B cell (primary cell): Measurements from ENCODE around the gene MARF1. TPM values are rescaled to one million over a fixed set of nuclear protein-coding genes. Genes with fewer than 3 reads are reported as not detected.

Experiments used
- ATAC-seq: fragments of 200-7000 bp; cut with Tn5 transposase; one replicate; pipeline ENCODE4 v1.10.0; 2021; ENCODE audit warnings: low read depth, mild to moderate bottlenecking, moderate number of reproducible peaks, moderate library complexity
- CTCF ChIA-PET: fragments of 350-600 bp; sonication (Branson Sonifier 250); formaldehyde crosslinking; loops from one replicate; lab custom pipeline; 2021; ENCODE audit warnings: antibody characterized with exemption, inconsistent platforms; lab: Charles Lee
- POLR2A ChIA-PET: fragments of 350-600 bp; sonication (Branson Sonifier 250); formaldehyde crosslinking; loops from one replicate; lab custom pipeline; 2021; ENCODE audit warnings: antibody characterized with exemption; lab: Charles Lee
- DNase-seq: peaks from one replicate; pipeline ENCODE4 v3.0.0; 2013
- H2AFZ ChIP-seq: 2 replicates; pipeline ENCODE4 v1.6.1; 2012; ENCODE audit warnings: mild to moderate bottlenecking, low read depth, low read length; ENCODE audit not compliant: insufficient read depth, poor library complexity, severe bottlenecking
- H3K27ac ChIP-seq, 2 donors: 1 replicate in 1 of 2; 2 replicates in 1 of 2; pipeline ENCODE4 v1.5.1; 2012 to 2013; ENCODE audit warnings: low read length in 2 of 2, mild to moderate bottlenecking in 2 of 2, moderate library complexity in 1 of 2
- H3K27me3 ChIP-seq, 4 experiments: fragments of 200-600 bp in 1 of 4; sonication (generic) in 1 of 4; replicated peaks in 1 of 4; 1 replicate in 2 of 4; 2 replicates in 2 of 4; pipeline versions ENCODE4 v1.6.1 to v1.7.0; 2013 to 2016; ENCODE audit warnings: low read length in 3 of 4, mild to moderate bottlenecking in 2 of 4, mixed read lengths in 1 of 4, moderate library complexity in 1 of 4; ENCODE audit not compliant: insufficient read depth in 4 of 4, control insufficient read depth in 3 of 4; ENCODE audit errors: control extremely low read depth in 1 of 4
- H3K36me3 ChIP-seq, 2 experiments: replicated peaks in 1 of 2; 1 replicate in 1 of 2; 2 replicates in 1 of 2; pipeline versions ENCODE4 v1.6.1 to v1.7.1; 2013; ENCODE audit warnings: low read length in 1 of 2; ENCODE audit not compliant: insufficient read depth in 2 of 2, control insufficient read depth in 1 of 2; ENCODE audit errors: control extremely low read depth in 1 of 2, extremely low read depth in 1 of 2
- H3K4me1 ChIP-seq, 2 donors: fragments of 200-600 bp in 1 of 2; sonication (generic) in 1 of 2; 1 replicate in 1 of 2; 2 replicates in 1 of 2; pipeline versions ENCODE4 v1.5.1 to v1.6.1; 2013 to 2017; ENCODE audit warnings: low read length in 2 of 2; ENCODE audit not compliant: control insufficient read depth in 2 of 2, insufficient read depth in 2 of 2
- H3K4me2 ChIP-seq: replicated peaks from 2 replicates; pipeline ENCODE3; 2012; ENCODE audit warnings: mild to moderate bottlenecking, low read depth, low read length; ENCODE audit not compliant: poor library complexity, severe bottlenecking
- H3K4me3 ChIP-seq, 5 experiments: fragments of 200-600 bp in 1 of 5; sonication (generic) in 1 of 5; 1 replicate in 3 of 5; 2 replicates in 2 of 5; pipeline versions ENCODE4 v1.5.1 to v1.7.0; 2011 to 2016; ENCODE audit warnings: low read length in 4 of 5, mild to moderate bottlenecking in 4 of 5, low read depth in 2 of 5, control low read depth in 1 of 5, moderate library complexity in 1 of 5; ENCODE audit not compliant: insufficient read depth in 1 of 5; ENCODE audit errors: control extremely low read depth in 1 of 5, extremely low read depth in 1 of 5
- H3K79me2 ChIP-seq: fragments of 200-600 bp; sonication (generic); one replicate; pipeline ENCODE4 v1.6.0; 2016; ENCODE audit warnings: low read length; ENCODE audit not compliant: control insufficient read depth, insufficient read depth
- H3K9ac ChIP-seq: fragments of 200-600 bp; sonication (generic); 2 replicates; pipeline ENCODE4 v1.6.1; 2017; ENCODE audit warnings: mild to moderate bottlenecking, low read length, moderate library complexity
- H3K9me3 ChIP-seq, 3 donors: one replicate each; pipeline versions ENCODE4 v1.6.1 to v1.7.1; 2013; ENCODE audit warnings: low read length in 2 of 3; ENCODE audit not compliant: control insufficient read depth in 2 of 3, insufficient read depth in 1 of 3; ENCODE audit errors: control extremely low read depth in 1 of 3
- H4K20me1 ChIP-seq: 2 replicates; pipeline ENCODE4 v1.6.0; 2012; ENCODE audit warnings: mild to moderate bottlenecking, low read length; ENCODE audit not compliant: insufficient read depth, control insufficient read depth, poor library complexity, severe bottlenecking
- H3K27ac Mint-ChIP-seq: one replicate; pipeline ENCODE4 v1.8.0; 2021; ENCODE audit warnings: mixed read lengths
- H3K27me3 Mint-ChIP-seq: one replicate; pipeline ENCODE4 v1.8.0; 2021; ENCODE audit warnings: mixed read lengths
- H3K4me1 Mint-ChIP-seq: one replicate; pipeline ENCODE4 v1.8.0; 2021; ENCODE audit warnings: mixed read lengths
- H3K4me3 Mint-ChIP-seq: one replicate; pipeline ENCODE4 v1.8.0; 2021; ENCODE audit warnings: mixed read lengths
- H3K9me3 Mint-ChIP-seq: one replicate; pipeline ENCODE4 v1.8.0; 2022; ENCODE audit warnings: mixed read lengths; ENCODE audit not compliant: insufficient read depth
- CTCF ChIP-seq: fragments of 200-600 bp; IDR thresholded peaks from one replicate; pipeline ENCODE4 v1.8.0; 2022; ENCODE audit warnings: antibody characterized with exemption, mild to moderate bottlenecking
- EZH2 ChIP-seq: IDR thresholded peaks from 2 replicates; pipeline ENCODE4 v1.6.1; 2012; ENCODE audit warnings: borderline replicate concordance, low read depth, mild to moderate bottlenecking, moderate library complexity, low read length; ENCODE audit not compliant: insufficient read depth, poor library complexity, severe bottlenecking
- WGBS: methylation state at CpG from one replicate; pipeline ENCODE4 v1.1.5; 2013; ENCODE audit warnings: missing lambda C conversion rate; ENCODE audit not compliant: insufficient coverage; 5-methylcytosine and 5-hydroxymethylcytosine counted together
- intact Hi-C: fragments of 100-400 bp; cut with micrococcal nuclease; formaldehyde crosslinking; loops from one replicate; pipeline ENCODE4 v1.10.0; 2022
- polyA plus RNA-seq: library from polyadenylated mRNA; depleted of rRNA; stranded (reverse); fragments of >200 nt; gene quantifications from 2 replicates; pipeline ENCODE4 v1.2.3, GENCODE V29; 2012
- total RNA-seq, 2 donors: library from RNA; stranded (reverse); fragments of 120-200 nt in 1 of 2; gene quantifications; 1 replicate in 1 of 2; 2 replicates in 1 of 2; pipeline versions ENCODE4 v1.2.3 to v1.2.4, GENCODE V29; 2013 to 2022

MARF1 gene
- total and polyA plus RNA-seq, 2 donors (not counting 1 experiment from before 2014, with no cell fraction given): 68.0 to 366 TPM

GRCh38 chr16:15616012-15616411 is 26.9 kb downstream of the MARF1 start:
- peaks cover 10 to 87% of the 10 kb centered on the region in 2 experiments for H3K36me3 ChIP-seq
- no peak overlapping the region for H3K4me3 Mint-ChIP-seq
- TF ChIP-seq EZH2 (no peak), CTCF (no peak)
- ChIA-PET CTCF (interaction anchor here (1.6 kb wide), 1 partner anchor 26 kb away, joined by 6 read pairs; no protein-coding TSS in a partner anchor), POLR2A (no interaction called here)
- no peak for ATAC-seq
- no peak overlapping the region for H3K27ac ChIP-seq
- H3K27me3 Mint-ChIP-seq: no peaks in the 10 kb centered on the region
- no peak overlapping the region for H3K4me3 ChIP-seq
- H3K9ac ChIP-seq: no peak overlapping the region
- no peak overlapping the region for H3K4me2 ChIP-seq
- 100% methylated on average over 4 of the region's 4 CpGs for WGBS
- peaks cover 4% of the 10 kb centered on the region for H3K4me1 Mint-ChIP-seq
- no peak overlapping the region for H3K27ac Mint-ChIP-seq
- peaks cover 12% of the 10 kb centered on the region for H4K20me1 ChIP-seq
- H3K4me1 ChIP-seq: no peaks in the 10 kb centered on the region
- H2AFZ ChIP-seq: no peak overlapping the region
- no peak for DNase-seq
- intact Hi-C loops: no loop called here
- H3K27me3 ChIP-seq: no peaks in the 10 kb centered on the region
- H3K9me3 ChIP-seq: no peaks in the 10 kb centered on the region
- H3K9me3 Mint-ChIP-seq: no peaks in the 10 kb centered on the region
- H3K79me2 ChIP-seq: peaks cover 11% of the 10 kb centered on the region

- no peaks in the 10 kb centered on the region for H3K4me1 ChIP-seq
- ChIA-PET CTCF (interaction anchor here (0.7 kb wide), 1 partner anchor 29 kb away, joined by 5 read pairs; the partner anchor contains the start of gene MARF1), POLR2A (interaction anchor here (0.7 kb wide), 1 partner anchor 103 kb away, joined by 3 read pairs; no protein-coding TSS in a partner anchor)
- Mint-ChIP-seq H3K4me1 (no peaks in the 10 kb centered on the region), H3K27ac (no peak overlapping the region), H3K9me3 (no peaks in the 10 kb centered on the region), H3K27me3 (no peaks in the 10 kb centered on the region), H3K4me3 (no peak overlapping the region)
- 100% methylated on average over 2 of the region's 4 CpGs for WGBS
- H3K36me3 ChIP-seq: peaks cover 5 to 87% of the 10 kb centered on the region in 2 experiments
- H4K20me1 ChIP-seq: peaks cover 18% of the 10 kb centered on the region
- no peaks in the 10 kb centered on the region for H3K9me3 ChIP-seq
- H2AFZ ChIP-seq: no peak overlapping the region
- no peak overlapping the region for H3K4me3 ChIP-seq
- DNase-seq (no peak), ATAC-seq (no peak)
- H3K27ac ChIP-seq: no peak overlapping the region
- TF ChIP-seq EZH2 (no peak), CTCF (no peak)
- no peaks in the 10 kb centered on the region for H3K27me3 ChIP-seq
- H3K4me2 ChIP-seq: no peak overlapping the region
- intact Hi-C loops: no loop called here
- H3K9ac ChIP-seq: no peak overlapping the region
- H3K79me2 ChIP-seq: peaks cover 15% of the 10 kb centered on the region
Observed at GRCh38 chr16:15613676-15614075, 29.3 kb downstream of the MARF1 start.
